ENCODE measurements around the gene NKAPD1. TPM values are rescaled to one million over a fixed set of nuclear protein-coding genes. Genes with fewer than 3 reads are reported as not detected.
A peak's percentile ranks its signal among the peaks of the same experiment; 100 is the strongest.
"Not testable (repeated sequence)": the region's sequence is repeated elsewhere in the genome, so short reads cannot be mapped to it uniquely, and the experiment has no call there.

NKAPD1 gene
- total RNA-seq = 20.6 and 30.7 TPM in 2 replicates

- peak within 1 kb of the TSS; percentile 97 for H3K4me3 ChIP-seq (ENCODE audit: low read depth, low read length)
- DNase-seq (ENCODE audit: low read depth) = peak; percentile 91
- peak; percentile 2 for TF ChIP-seq CTCF (IDR thresholded peaks at IDR 0.05; ENCODE audit: insufficient read depth, low read depth, low read length)
These were observed at the start of gene NKAPD1, which contains the start of gene PIH1D2 for GRCh38 chr11:112073941-112074811. NKAPD1 (plus strand) TSS chr11:112074299; CDS start chr11:112075575, 1,276 bp downstream. PIH1D2 (minus strand) TSS chr11:112074017; CDS start chr11:112073174, 843 bp downstream.

DNA sequence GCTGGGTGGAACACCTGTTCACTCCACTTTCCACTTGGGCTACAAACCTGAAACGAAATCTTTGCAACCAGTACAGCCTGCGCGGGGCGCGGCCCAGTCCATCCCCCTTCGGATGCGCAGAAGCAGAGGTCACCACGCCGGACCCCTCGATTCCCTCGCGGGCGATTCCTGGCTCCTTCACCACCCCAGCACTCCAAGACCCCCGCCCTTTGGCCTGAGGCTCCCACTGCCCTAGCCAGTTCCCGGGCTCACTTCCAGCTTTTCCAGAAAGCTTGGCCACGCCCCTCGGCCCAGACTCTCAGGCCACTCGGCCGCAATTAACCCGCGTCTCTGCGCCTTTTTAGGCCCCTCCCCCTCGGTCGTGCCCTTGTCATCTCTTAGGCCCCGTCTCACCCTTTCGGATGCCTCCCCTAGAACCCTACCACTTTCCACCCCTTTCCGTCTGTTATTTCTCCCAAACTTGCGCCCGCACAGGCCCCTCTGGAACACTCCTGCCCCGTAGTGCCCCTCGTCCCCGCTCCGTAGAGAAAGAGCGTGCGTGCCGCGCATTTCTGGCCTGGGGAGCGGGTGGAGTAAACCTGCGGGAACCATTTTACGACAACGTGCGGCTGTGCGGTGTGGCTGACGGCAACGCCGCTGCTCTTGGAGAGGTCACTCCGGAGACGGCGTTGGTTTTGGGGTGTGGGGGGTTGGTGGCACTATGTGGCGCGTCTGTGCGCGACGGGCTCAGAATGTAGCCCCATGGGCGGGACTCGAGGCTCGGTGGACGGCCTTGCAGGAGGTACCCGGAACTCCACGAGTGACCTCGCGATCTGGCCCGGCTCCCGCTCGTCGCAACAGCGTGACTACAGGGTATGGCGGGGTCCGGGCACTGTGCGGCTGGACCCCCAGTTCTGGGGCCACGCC is 49.1 kb upstream of the NKAPD1 start, which contains the start of gene DLAT:
DLAT (plus strand) TSS at position 636 of the 906 bp plus-strand sequence; CDS start at position 701, 65 bp downstream.
- peak; percentile 75 for DNase-seq (ENCODE audit: low read depth)
- no peak for TF ChIP-seq CTCF (IDR thresholded peaks at IDR 0.05; ENCODE audit: insufficient read depth, low read depth, low read length)
- peak within 1 kb of the TSS; percentile 83 for H3K4me3 ChIP-seq (ENCODE audit: low read depth, low read length)

GRCh38 chr11:112025707-112026106 is 48.4 kb upstream of the NKAPD1 start:
- H3K4me3 ChIP-seq (ENCODE audit: low read depth, low read length) = peak overlapping the region; percentile 83
- peak; percentile 29 for DNase-seq (ENCODE audit: low read depth)
- TF ChIP-seq CTCF (IDR thresholded peaks at IDR 0.05; ENCODE audit: insufficient read depth, low read depth, low read length) = no peak

DNA sequence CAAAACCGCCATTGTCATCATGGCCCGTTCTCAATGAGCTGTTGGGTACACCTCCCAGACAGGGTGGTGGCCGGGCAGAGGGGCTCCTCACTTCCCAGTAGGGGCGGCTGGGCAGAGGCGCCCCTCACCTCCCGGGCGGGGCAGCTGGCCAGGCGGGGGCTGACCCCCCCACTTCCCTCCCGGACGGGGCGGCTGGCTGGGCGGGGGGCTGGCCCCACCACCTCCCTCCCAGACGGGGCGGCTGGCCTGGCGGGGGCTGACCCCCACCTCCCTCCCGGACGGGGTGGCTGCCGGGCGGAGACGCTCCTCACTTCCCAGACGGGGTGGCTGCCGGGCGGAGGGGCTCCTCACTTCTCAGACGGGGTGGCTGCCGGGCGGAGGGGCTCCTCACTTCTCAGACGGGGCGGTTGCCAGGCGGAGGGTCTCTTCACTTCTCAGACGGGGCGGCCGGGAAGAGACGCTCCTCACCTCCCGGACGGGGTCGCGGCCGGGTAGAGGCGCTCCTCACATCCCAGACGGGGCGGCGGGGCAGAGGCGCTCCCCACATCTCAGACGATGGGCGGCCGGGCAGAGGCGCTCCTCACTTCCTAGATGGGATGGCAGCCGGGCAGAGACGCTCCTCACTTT is 47.2 kb upstream of the NKAPD1 start:
- not testable (repeated sequence) for H3K4me3 ChIP-seq (ENCODE audit: low read depth, low read length); DNase-seq (ENCODE audit: low read depth)

DNA sequence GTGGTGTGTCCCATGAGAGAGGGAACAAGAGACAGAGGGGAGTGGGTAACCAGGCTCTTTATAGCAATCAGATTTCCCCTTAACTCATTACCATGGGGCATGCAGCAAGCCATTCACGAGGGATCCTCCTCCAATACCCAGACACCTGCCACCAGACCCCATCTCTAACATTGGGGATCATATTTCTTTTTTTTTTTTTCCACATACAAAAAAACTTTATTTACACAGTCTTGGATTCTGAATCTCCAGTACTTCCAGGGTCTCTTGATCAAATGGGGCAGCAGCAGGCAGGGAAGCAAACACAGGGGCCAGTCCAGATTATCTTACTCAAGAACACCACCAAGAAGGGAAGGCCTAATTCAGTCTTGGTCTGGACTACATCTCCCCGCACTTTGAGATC is 44.6 kb upstream of the NKAPD1 start:
- DNase-seq (ENCODE audit: low read depth) = no peak
- H3K4me3 ChIP-seq (ENCODE audit: low read depth, low read length) = no peak overlapping the region
- TF ChIP-seq CTCF (IDR thresholded peaks at IDR 0.05; ENCODE audit: insufficient read depth, low read depth, low read length) = no peak

GRCh38 chr11:112033902-112034301 is 40.2 kb upstream of the NKAPD1 start:
- TF ChIP-seq CTCF (IDR thresholded peaks at IDR 0.05; ENCODE audit: insufficient read depth, low read depth, low read length) = no peak
- H3K4me3 ChIP-seq (ENCODE audit: low read depth, low read length) = no peak overlapping the region
- no peak for DNase-seq (ENCODE audit: low read depth)

Measured in fibroblast of villous mesenchyme (primary cell).